22Rv1 (cell line): ENCODE measurements around the gene HAUS6.

Experiments
- ZFX ChIP-seq: fragments of 450-650 bp; IDR thresholded peaks from 2 replicates; pipeline ENCODE4 v1.6.1; 2017; ENCODE audit warnings: antibody characterized with exemption, borderline replicate concordance
- TF ChIP-seq, protein P1 (sequence below): fragments of 450-650 bp; IDR thresholded peaks from 2 replicates; pipeline ENCODE4 v1.5.1; 2017; ENCODE audit warnings: mild to moderate bottlenecking

DNA sequence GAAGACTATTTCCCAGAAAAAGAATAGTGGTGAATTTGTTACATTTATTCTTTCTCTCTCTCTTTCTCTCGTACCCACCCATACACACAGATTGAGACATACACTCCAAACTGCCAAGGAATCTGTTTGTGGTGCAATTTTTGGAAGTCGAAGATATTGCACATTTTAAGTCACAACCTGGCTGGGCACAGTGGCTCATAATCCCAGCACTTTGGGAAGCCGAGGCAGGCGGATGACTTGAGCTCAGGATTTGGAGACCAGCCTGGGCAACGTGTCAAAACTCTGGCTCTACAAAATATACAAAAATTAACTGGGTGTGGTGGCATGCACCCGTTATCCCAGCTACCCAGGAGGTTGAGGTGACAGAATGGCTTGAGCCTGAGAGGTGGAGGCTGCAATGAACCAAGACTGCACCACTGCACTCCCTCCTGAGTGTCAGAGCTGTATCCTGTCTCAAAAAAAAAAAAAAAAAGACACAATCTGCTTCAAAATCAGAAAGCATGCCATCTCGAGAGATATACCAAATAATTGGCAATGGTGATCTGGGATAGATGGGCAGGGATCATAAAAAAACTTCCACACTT, 43.8 kb upstream of the HAUS6 start:
- TF ChIP-seq, protein P1, sequence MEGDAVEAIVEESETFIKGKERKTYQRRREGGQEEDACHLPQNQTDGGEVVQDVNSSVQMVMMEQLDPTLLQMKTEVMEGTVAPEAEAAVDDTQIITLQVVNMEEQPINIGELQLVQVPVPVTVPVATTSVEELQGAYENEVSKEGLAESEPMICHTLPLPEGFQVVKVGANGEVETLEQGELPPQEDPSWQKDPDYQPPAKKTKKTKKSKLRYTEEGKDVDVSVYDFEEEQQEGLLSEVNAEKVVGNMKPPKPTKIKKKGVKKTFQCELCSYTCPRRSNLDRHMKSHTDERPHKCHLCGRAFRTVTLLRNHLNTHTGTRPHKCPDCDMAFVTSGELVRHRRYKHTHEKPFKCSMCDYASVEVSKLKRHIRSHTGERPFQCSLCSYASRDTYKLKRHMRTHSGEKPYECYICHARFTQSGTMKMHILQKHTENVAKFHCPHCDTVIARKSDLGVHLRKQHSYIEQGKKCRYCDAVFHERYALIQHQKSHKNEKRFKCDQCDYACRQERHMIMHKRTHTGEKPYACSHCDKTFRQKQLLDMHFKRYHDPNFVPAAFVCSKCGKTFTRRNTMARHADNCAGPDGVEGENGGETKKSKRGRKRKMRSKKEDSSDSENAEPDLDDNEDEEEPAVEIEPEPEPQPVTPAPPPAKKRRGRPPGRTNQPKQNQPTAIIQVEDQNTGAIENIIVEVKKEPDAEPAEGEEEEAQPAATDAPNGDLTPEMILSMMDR, result no peak
- no peak for TF ChIP-seq ZFX
